ENCODE measurements around the gene SELENBP1.
A peak's percentile ranks its signal among the peaks of the same experiment; 100 is the strongest.
"Not testable (repeated sequence)": the region's sequence is repeated elsewhere in the genome, so short reads cannot be mapped to it uniquely, and the experiment has no call there.

The SELENBP1 gene

DNA sequence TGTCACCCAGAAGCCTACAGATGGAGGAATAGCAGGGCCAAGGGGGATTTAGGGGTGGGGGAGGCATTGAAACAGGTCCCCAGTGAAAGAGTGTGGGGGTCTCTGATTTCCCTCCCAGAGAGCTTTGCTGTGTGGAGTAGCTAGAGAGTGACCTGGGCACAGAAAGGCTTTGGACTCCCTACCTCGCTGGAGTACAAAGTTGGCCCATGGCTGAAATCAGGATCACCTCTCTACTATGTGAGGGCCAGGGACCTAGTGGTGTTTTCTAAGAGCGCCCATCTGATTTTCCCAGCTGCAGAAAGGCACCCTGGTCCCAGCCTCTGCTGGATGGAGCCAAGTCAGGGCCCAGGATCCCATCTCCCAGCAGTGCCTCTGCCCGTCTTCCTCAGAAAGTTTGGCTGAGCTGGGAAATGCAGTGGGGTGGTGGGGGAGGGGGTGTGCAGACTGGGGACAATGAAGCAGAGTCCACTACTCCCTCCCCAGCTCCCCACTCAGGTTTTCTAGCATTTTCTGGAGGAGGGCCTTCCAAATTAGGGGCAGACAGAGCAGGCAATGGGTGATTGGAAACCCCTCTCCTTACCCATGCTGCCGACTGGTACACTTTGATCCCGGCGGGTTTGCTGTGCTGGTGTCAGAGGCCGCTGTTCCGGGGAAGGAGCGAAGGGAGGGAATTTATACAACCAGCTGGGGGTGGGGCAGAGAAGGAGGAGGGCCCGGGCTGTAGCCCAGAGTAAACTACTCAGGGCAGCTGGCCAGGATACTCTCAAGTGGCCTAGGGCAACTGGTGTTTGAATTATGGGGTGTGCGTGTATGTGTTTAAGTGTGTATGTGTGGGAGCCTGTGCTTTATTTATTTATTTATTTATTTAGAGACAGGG lies at the start of gene SELENBP1:
TSS of gene SELENBP1 (minus strand) at position 648 of the 877 bp plus-strand sequence. CDS start at position 584, 64 bp downstream.
- peak; percentile 67 for DNase-seq (ENCODE audit: low spot score)

DNA sequence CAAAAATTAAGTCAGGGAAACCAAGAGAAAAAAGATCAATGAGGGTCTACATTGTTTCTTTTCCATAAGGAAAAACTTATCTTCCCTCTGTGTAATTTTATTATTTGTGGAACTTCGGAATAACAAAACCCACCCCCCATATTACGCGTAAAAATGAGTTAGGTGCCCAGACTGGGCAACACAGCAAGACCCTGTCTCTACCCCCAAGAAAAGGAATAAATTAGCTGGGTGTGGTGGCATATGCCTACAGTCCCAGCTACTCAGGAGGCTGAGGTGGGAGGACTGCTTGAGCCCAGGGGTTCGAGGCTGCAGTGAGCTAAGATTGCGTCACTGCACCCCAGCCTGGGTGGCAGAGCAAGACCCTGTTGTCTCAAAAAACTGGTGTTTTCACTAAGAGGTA lies 47.3 kb upstream of the SELENBP1 start:
- no peak for DNase-seq (ENCODE audit: low spot score)

DNA sequence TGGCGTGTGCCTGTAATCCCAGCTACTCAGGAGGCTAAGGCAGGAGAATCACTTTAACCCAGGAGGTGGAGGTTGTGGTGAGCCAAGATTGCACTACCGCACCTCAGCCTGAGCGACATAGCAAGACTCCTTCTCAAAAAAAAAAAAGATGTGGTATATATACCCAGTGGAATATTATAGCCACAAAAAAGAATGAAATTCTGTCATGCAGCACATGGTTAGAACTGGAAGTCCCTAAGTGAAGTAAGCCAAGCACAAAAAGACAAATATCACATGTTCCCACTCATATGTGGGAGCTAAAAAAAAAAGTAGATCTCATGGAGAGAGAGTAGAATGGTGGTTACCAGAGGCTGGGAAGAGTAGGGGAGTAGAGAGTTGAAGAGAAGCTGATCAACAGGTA lies 45.6 kb upstream of the SELENBP1 start:
- DNase-seq (ENCODE audit: low spot score), result no peak

DNA sequence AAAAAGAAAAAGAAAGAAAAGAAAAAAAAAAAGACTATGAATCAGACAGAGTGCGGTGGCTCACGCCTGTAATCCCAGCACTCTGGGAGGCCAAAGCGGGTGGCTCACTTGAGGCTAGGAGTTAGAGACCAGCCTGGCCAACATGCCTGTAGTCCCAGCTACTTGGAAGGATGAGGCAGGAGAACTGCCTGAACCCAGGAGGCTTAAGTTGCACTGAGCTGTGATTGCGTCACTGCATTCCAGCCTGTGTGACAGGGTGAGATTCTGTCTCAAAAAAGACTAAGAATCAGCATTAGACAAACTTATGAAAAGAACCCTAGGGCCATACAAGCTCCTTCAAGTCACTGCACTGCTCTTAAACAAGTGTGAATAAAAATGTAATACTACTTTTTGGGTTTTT lies 43.7 kb upstream of the SELENBP1 start:
- DNase-seq (ENCODE audit: low spot score), result no peak

DNA sequence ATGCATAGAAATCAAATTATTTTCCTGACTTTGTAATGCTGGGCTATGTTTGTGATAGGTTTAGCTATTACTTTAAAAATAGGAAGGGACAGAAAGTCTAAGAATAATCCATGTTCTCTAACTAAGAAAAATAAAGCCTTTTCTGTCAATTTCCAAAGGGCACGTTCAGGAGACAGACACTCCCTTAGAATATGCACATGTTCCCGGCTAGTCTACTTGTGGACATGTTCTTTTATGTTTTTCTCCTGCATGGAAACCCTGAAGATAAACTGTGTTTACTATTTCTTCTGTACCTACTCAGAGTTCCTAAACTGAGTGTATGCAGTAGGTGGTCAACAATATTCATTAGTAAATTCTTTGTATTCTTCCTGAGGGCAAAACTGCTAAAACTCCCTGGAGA lies 39.4 kb upstream of the SELENBP1 start:
- DNase-seq (ENCODE audit: low spot score), result no peak

DNA sequence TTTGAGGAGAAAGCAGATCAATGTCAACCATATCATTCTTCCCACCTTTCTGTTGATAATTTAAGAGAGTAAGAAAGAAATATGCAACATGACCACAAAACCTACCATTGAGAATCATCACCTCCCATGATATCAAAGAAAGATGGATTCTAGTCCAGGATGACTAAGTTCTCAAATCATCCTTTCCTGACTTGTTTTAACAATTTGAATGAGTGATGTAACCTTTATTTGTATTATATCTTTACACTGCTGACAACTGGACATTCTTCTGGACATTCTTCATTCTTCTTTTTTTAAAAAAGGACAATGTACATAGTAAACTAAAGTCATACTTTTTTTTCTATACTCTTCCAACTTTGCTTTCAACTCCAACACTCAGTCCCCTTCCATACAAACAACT lies 36.4 kb upstream of the SELENBP1 start:
- DNase-seq (ENCODE audit: low spot score), result no peak

DNA sequence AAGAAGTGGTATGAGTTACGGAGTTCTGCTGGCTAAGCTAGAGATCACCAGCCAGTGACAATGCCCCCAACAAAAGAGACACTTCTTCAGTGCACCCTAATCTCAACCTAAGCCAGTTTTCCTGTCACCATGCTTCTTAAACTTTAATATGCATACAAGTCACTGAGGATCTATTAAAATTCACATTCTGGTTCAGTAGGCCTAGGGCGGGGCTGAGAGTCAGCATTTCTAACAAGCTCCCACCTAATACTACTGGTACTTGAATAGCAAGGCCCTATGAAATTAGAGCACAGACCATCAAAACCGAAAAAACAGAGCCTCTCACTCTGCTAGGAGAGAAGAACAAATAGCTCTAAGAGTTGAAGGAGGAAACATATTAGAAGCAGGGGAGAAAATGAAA lies 34.8 kb upstream of the SELENBP1 start:
- no peak for DNase-seq (ENCODE audit: low spot score)

DNA sequence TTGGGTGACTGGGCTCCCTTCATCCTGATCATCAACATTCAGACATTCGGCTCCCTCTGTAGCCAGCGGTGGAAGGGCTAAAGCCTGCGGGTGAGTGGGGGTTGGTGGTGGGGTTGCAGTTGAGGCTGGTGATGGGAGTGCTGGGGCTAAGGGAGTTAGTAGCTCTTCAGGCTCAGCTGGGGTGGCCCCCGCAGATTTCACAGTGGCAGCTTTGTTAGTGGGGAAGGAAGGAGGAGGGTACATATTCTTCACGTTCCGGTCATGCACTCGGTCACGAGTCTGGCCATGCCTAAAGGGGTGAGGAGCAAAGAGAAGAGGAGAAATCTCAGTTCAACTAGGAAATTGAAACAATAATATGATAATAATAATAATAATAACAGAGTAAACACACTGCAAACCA lies 33.7 kb upstream of the SELENBP1 start:
- DNase-seq (ENCODE audit: low spot score), result peak; percentile 89

DNA sequence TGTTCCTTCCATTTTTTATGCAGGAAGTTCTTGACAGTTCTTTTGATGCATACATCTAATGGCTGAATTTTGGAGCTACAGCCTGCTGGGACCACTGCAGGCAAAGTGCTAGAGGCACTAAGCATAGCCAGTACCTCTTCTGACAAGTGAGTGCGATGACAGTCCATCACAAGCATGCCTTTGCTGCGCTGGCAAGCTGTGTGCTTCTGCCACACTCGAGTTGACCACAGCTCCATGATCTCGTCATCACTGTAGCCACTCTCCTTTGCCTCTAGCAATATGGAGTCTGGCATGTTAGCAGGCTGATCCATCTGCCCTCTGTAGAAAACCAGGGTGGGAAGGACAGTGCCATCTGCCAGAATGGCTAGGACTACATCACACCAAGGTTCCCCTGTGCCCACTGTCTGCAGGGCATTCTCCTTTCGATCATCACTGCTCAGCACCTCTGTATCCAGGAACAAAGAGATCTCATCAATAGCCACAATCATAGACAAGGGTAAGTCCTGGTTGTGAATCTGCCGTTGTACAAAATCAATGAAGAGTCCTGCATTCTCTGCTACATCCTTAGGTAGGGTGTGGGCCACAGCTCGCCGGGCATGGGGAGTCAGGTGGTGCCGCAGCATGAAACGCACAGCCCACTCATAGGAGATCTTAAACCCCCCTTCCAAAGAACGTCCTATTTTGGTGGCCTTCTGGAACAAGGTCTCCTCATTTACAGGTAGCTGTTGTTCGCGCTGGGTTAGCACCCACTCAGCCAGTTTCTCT lies 32.9 kb upstream of the SELENBP1 start:
- DNase-seq (ENCODE audit: low spot score), result no peak

DNA sequence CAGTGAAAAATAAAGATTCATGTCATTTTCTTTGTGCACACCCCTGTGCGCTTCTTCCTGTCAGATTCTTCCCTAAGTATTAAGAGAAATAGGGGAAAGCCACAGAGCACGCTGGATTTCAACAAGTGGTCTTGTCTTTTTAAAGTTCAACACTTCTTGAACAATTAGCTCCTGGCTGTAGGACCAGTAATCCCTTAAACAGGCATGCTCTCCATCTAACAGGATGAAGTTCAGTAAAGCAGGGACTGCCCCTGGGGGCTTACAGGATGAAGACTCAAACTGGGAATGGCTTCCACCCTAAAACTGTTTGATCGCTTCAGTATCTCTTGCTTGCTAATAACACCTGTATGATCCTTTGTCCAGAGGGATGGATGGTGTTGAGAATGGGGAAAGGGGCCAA lies 31.1 kb upstream of the SELENBP1 start:
- DNase-seq (ENCODE audit: low spot score), result no peak

DNA sequence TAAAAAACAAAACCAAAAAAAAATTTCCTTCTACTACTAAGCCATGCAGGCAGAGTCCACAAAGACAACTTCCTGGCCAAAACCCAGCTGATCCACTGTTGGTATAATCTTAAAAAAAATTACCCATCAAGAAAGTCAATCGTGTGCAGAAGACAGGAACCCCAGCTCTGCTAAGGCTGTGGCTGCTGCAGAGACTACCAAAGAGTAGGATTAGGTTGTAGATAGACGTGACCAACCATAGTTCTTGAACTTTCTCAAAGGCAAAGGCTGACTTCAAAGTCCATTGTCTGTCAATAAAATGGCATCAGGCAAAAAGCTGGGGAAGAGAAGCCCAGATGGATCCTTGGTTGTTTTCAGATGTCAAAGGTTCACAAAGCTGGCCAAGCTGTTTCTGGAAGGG lies 30.3 kb upstream of the SELENBP1 start:
- no peak for DNase-seq (ENCODE audit: low spot score)

DNA sequence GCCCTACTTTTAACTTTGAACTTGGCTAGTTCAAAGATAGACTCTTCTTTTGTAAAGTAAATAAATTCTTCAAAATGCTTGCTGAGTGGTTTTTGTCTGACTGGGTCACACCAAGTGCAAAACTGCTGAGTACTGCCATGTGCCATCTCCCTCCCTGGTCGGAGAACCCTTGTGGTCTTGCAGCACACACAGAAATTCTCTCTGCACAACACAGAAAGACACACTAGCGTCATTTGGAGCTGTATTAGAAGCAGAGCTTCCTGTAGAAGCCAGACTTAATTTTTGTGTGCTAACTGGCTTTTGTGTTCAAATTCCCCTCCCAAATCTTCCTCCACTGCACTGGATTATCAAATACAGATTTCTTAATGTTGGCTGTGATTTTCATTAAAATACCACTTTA lies 29.4 kb upstream of the SELENBP1 start:
- no peak for DNase-seq (ENCODE audit: low spot score)

DNA sequence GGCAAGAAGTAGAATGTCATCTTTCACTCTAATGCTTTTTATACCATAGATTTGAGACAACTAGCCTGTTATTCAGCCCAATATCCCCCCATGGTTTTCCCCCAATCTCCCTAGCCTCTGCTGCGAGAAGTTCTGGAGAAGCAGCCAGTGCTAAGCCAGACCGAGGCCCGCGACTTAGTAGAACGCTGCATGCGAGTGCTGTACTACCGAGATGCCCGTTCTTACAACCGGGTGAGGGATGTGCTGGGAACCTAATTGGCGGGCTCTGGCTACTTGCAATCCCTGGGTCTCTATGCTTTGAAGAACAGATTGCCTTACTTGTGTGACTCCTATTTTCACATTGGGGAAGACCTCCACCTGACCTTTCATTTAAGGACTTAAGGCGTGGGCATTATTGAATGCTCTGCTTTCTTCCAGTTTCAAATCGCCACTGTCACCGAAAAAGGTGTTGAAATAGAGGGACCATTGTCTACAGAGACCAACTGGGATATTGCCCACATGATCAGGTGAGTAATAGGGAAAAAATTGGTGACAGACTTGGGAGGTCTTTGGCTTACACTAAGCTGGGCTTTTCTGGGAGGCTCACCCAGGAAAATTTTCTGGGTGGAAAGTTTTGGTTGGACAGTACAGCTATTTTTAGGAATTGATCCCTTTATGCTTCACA lies 28.8 kb upstream of the SELENBP1 start:
- DNase-seq (ENCODE audit: low spot score), result peak; percentile 86

DNA sequence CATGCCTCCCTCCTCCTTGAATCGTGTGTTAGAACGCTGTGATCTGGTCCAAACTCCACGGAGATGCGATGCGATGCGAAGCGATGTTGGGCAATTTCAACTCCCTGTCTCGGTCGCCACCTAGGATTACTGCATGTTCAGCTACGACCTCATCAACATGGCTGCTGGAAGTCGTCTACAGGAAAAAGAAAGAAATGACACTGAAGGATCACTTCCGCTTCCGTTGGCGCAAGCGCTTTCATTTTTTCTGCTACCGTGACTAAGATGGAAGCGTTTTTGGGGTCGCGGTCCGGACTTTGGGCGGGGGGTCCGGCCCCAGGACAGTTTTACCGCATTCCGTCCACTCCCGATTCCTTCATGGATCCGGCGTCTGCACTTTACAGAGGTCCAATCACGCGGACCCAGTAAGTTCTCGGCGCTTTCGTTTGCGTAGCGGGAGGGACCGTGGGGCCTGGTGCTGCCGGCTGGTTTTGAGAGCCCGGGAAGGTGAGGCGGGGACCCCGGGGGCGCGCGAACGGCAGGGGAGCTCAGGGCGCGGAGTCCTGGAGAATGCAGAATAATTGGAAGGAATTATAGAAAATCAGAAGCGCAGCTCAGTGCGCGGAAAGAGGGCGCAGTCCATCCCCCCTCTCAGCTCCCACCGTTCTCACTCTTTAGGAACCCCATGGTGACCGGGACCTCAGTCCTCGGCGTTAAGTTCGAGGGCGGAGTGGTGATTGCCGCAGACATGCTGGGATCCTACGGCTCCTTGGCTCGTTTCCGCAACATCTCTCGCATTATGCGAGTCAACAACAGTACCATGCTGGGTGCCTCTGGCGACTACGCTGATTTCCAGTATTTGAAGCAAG lies 27.0 kb upstream of the SELENBP1 start, which contains the start of gene PSMB4:
TSS of gene PSMB4 (plus strand) at position 250 of the 848 bp plus-strand sequence. CDS start at position 265, 15 bp downstream.
- DNase-seq (ENCODE audit: low spot score), result peak; percentile 93

DNA sequence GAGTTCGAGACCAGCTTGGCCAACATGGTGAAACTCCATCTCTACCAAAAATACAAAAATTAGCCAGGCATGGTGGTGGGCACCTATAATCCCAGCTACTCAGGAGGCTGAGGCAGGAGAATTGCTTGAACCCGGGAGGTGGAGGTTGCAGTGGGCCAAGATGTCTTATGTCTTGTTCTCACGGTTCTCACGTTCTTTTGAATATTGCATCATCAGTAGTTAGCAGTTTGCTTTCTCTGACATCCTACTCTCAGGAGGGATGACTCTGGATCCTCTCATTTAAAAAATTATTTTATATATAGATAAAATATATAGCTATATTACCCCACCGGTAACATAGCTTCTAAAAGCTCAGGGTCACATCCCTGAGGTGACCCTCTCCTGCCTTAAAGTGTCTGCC lies 23.8 kb upstream of the SELENBP1 start:
- not testable (repeated sequence) for DNase-seq (ENCODE audit: low spot score)

DNA sequence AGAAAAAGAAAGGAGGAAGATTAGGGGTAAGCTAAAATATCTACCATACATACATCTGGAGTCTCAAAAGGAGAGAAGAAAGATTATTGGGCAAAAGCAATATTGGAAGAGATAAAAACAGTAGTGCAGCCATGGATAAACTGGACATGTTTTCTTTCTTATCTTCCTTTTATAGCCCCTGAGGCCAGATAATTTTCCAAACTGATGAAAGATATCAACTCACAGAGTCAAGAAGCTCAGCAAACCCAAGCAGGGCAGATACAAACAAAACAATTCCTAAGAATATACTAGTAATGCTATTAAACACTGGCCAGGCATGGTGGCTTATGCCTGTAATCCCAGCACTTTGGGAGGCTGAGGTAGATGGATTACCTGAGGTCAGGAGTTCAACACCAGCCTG lies 21.1 kb upstream of the SELENBP1 start:
- DNase-seq (ENCODE audit: low spot score), result no peak

DNA sequence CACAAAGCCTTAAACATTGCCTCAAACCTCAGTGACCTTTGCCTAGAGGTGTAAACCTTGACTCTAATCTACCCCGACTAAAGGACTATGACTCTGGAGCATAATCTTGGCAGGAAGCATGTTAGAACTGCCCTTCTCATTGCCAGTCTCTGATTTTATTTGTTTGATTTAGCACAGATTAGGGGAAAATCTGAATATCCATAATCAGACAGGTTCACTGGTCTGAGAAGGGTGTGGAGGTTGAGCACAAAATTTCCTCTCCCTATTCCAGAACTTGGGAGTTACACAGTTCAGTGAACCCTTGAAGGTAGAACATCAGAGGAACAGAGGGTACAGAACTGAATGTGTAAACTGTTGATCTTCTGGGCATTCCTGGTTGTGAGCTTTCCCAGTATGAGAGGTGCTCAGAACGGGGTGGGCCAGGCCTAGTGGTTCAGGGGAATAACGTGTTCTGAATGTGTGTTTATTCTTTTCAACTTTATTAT lies 18.6 kb upstream of the SELENBP1 start:
- no peak for DNase-seq (ENCODE audit: low spot score)

DNA sequence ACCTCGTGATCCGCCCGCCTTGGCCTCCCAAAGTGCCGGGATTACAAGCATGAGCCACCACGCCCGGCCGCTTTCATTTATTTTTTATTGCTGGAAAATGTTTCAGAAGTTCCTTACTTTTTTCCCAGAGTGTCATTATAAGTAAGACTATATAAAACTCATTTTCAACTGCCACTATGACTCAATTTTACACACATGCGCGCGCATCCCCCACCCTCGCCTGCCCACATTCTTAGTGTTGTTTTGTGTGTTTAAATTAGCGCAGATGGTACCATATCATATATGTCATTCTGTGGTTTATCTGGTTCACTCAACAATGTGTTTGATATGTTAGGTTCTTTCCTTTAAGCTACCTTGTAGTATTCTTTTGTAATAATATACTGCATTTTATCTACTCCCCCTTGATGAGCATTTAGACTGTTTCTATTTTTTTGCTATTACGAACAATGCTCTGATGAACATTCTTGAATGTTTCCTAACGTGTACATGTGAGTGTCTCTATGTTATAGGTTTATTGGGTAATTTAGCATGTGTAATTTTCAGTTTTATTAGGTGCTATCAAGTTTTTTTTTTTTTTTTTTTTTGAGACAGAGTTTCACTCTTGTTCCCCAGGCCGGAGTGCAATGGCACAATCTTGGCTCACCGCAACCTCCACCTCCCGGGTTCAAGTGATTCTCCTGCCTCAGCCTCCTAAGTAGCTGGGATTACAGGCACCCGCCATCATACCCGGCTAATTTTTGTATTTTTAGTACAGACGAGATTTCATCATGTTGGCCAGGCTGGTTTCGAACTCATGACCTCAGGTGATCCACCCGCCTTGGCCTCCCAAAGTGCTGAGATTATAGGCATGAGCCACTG lies 17.9 kb upstream of the SELENBP1 start:
- not testable (repeated sequence) for DNase-seq (ENCODE audit: low spot score)

DNA sequence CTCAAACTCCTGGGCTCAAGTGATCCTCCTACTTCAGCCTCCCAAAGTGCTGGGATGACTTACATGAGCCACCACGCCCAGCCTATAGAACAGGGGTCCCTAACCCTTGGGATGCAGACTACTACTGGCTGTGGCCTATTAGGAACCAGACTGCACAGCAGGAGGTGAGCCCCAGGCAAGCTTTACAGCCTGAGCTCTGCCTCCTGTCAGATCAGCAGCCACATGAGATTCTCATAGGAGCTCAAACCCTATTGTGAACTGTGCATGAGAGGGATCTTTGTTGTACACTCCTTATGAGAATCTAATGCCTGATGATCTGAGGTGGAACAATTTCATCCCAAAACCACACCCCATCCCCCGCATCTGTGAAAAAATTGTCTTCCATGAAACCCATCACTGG lies 13.5 kb upstream of the SELENBP1 start:
- DNase-seq (ENCODE audit: low spot score), result no peak

DNA sequence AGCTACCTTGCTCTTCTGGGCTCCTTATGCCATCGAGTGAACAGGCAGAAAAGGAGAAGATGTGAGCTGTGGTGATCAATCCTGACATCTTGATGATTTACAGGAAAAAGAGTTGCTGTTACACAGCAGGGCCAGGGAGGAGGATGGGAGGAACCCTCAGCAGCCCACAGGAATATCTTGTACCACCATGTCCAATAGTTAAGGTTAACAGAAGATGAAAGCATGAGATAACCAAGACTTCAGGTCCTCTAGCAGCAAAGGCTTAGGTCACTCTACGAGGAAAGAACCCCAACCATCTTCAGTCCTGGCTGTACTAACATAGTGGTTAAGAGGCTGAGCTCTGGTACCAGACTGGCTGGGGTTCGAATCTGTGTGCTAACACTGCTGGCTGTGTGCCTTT lies 12.1 kb upstream of the SELENBP1 start:
- DNase-seq (ENCODE audit: low spot score), result no peak

Data from COLO829 (cell line).